Activated CD4-positive, alpha-beta T cell treated with anti-CD3 and anti-CD28 coated beads, Interleukin-2, amount 10 ng/mL, durations not matched to agents 24 days and 14 days (primary cell): Measurements from ENCODE around the gene CD160. TPM values are rescaled to one million over a fixed set of nuclear protein-coding genes. Genes with fewer than 3 reads are reported as not detected.
A peak's percentile ranks its signal among the peaks of the same experiment; 100 is the strongest.
"Not testable (repeated sequence)": the region's sequence is repeated elsewhere in the genome, so short reads cannot be mapped to it uniquely, and the experiment has no call there.

ENCODE experiments used
- DNase-seq: peaks from one replicate; pipeline ENCODE4 v3.0.0; 2022
- H3K27ac Mint-ChIP-seq: one replicate; pipeline ENCODE4 v1.8.0; 2022; ENCODE audit warnings: mild to moderate bottlenecking, mixed read lengths
- H3K27me3 Mint-ChIP-seq: one replicate; pipeline ENCODE4 v1.8.0; 2022; ENCODE audit warnings: mixed read lengths
- H3K36me3 Mint-ChIP-seq: one replicate; pipeline ENCODE4 v1.8.0; 2022; ENCODE audit warnings: low read depth, mild to moderate bottlenecking, mixed read lengths
- H3K4me1 Mint-ChIP-seq: one replicate; pipeline ENCODE4 v1.8.0; 2021; ENCODE audit warnings: mixed read lengths
- H3K4me3 Mint-ChIP-seq: one replicate; pipeline ENCODE4 v1.8.0; 2022; ENCODE audit warnings: mild to moderate bottlenecking, moderate library complexity, mixed read lengths
- H3K9me3 Mint-ChIP-seq: one replicate; pipeline ENCODE4 v1.8.0; 2021; ENCODE audit warnings: mixed read lengths
- intact Hi-C: fragments of 100-400 bp; cut with micrococcal nuclease; formaldehyde crosslinking; loops from one replicate; pipeline ENCODE4 v1.15.1; 2023
- total RNA-seq: library from RNA; stranded (reverse); gene quantifications from 2 replicates; pipeline ENCODE4 v1.2.3, GENCODE V29; 2022

The CD160 gene, protein sequence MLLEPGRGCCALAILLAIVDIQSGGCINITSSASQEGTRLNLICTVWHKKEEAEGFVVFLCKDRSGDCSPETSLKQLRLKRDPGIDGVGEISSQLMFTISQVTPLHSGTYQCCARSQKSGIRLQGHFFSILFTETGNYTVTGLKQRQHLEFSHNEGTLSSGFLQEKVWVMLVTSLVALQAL
- total RNA-seq: 0.59 TPM in 1 of 2 replicates, not detected in the other

DNA sequence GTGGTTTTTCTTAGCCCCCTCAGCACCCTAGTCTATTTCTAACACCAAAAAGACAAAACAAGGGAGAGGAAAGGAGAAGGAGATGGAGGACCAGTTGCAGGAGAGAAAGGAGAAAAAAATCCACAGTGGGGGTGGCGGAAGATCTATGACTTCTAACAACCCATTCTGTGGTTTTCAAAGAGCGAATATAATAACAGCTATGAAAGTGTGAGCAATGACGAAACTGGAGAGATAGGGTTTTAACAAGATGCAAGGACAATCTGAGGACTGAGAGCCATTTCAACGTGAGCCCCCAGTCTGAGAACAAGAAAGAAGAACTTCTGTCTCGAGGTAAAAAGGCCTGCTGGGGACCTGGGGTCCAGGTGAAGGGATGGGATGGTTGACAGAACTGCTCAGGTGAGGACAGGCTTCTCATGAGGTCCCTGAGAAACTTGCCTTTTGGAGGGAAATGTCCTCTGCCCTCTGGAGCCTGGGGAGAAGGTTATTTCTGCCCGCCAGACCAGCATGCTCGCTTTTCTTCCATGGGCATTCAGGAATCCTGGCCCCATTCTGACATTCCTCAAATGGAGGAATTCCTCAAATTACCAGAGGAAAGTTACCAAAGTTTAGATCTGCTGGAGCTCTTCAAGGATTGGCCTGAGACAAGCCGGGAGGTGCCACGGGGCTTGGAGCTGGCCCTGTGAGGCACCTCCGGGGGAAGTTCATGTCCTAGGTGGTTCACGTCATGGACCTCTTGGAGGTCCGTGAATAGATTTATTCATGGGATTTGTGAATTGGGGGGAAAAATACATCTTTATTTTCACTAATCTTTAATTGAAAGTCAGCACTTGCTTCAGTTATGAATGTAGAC, at the start of gene CD160:
CD160 (plus strand) TSS at position 270 of the 850 bp plus-strand sequence. CDS start 8,829 bp downstream, outside the sequence.
- intact Hi-C loops: loop anchor here (10.0 kb wide), 1 partner anchor 125 kb away; no protein-coding TSS in a partner anchor
- no peak within 1 kb of the TSS for H3K4me3 Mint-ChIP-seq
- H3K27ac Mint-ChIP-seq: no peak within 1 kb of the TSS
- H3K9me3 Mint-ChIP-seq: no peaks in the 10 kb centered on the region
- peaks cover 26% of the 10 kb centered on the region for H3K27me3 Mint-ChIP-seq
- no peaks in the 10 kb centered on the region for H3K36me3 Mint-ChIP-seq
- peaks cover 17% of the 10 kb centered on the region for H3K4me1 Mint-ChIP-seq
- DNase-seq: no peak

DNA sequence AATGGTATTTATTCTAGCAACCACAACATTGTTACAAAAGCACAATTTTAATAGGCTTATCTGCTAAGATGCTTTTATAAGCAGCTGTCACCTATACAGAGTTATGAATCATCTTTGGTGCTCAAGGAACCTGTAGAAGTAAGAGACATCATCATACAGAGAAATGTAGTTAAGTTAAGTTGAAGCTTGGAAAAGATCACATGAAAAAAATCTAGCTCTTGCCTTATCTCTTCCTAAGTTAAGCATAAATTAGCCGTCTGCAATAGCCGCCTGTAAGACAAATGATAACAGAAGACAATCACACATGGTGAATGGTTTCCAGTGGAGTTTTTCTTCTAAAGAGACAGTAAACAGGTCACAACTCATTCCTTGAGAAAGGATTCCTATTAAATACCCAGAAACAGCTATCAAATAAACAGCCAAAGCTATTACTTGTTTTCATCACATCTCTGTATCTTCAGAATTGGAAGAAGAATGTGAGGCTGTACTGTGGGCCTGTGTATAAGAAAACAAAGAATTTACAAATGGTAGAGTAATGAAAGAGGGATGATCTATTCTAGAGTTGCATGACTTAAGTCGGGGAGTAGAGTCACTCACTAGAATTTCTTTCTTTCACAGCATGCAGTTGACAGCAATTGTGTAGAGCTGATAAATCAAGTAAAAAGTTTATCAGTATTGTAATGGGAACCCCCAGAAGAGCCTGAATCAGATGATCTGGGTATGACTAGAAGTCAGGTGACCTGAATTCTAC, 48.1 kb upstream of the CD160 start:
- H3K4me3 Mint-ChIP-seq, DNase-seq, H3K27me3 Mint-ChIP-seq, H3K27ac Mint-ChIP-seq, H3K9me3 Mint-ChIP-seq, H3K4me1 Mint-ChIP-seq, intact Hi-C loops: not testable (repeated sequence)
- H3K36me3 Mint-ChIP-seq: peaks cover 17% of the 10 kb centered on the region

DNA sequence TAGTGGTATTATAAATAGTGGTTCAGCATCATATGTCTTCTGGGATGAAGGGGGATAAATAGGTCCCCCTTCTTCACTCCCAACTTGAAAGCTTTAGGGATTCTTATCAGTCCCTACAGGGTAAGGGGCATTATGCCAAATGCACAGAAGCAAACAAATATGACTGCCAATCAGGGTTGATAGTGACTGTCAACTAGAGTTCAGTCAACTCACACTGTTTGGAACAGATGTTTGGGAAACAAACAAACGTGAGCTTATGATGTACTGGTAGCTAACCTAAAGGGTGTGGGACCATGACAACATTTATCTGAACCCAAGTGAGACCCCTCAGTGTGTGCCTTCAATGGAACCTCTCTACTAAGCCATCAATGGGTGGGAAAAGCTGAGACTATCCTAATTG, 46.1 kb upstream of the CD160 start:
- DNase-seq, H3K27ac Mint-ChIP-seq, intact Hi-C loops, H3K4me3 Mint-ChIP-seq, H3K27me3 Mint-ChIP-seq, H3K9me3 Mint-ChIP-seq: not testable (repeated sequence)
- peaks cover 11% of the 10 kb centered on the region for H3K4me1 Mint-ChIP-seq
- peaks cover 11% of the 10 kb centered on the region for H3K36me3 Mint-ChIP-seq

DNA sequence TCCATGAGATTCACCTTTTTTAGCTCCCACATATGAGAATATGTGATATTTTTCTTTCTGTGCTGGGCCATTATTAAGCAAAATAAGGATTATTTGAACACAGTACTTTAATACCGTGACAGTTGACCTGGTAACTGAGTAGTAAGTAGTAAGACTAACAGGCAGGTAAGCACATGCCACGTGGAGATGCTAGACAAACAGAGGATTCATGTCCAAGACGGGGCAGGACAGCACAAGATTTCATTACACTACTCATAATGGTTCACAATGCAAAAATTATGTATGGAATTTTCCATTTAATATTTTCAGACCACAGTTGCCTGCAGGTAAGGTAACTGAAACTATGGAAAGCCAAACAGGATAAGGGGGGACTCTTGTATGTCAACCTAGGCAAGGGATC, 34.4 kb upstream of the CD160 start:
- intact Hi-C loops, H3K4me3 Mint-ChIP-seq, H3K9me3 Mint-ChIP-seq, DNase-seq, H3K27ac Mint-ChIP-seq, H3K27me3 Mint-ChIP-seq, H3K36me3 Mint-ChIP-seq: not testable (repeated sequence)
- H3K4me1 Mint-ChIP-seq: peaks cover 12% of the 10 kb centered on the region

DNA sequence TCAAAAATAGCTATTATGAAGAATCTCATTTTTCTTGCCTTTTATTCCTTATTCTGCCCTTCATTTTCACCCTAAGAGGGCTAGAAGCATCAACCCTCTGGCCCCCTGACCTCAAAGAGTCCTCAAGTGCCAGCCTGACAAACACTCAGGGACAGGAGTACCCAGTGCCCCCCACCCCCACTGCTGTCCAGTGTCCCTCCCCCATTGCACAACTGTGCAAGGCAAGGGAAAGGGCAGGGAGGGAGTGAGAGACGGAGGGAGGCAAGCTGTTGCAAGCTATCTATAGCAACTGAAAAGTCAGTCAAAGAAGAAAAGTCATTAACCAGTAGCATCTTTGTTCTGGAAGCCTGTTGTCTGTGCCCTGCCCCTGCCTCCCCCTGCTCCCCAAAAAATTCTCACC, 33.2 kb upstream of the CD160 start:
- H3K27ac Mint-ChIP-seq, H3K4me3 Mint-ChIP-seq, intact Hi-C loops, DNase-seq, H3K36me3 Mint-ChIP-seq, H3K27me3 Mint-ChIP-seq, H3K9me3 Mint-ChIP-seq: not testable (repeated sequence)
- peaks cover 25% of the 10 kb centered on the region for H3K4me1 Mint-ChIP-seq

DNA sequence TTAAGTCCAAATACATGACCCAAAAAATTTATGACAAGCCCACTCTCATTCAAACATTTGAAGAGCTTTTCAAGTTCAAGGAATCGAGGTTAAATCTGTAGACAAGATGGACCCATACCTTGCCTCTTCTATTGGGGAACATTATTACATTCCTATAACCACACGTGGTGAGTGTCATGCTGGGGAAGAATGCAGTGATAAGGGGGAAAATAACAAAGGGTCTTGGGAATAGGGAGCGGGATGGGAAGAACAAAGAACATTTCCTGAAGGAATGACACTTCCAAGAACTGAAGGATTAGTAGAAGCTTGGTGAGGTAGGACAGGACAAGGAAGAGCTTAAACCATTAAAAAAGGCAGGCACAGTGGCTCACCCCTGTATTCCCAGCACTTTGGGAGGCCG, 31.0 kb upstream of the CD160 start:
- no peak overlapping the region for H3K27ac Mint-ChIP-seq
- no peaks in the 10 kb centered on the region for H3K9me3 Mint-ChIP-seq
- no peak overlapping the region for H3K4me3 Mint-ChIP-seq
- H3K4me1 Mint-ChIP-seq: peaks cover 26% of the 10 kb centered on the region
- no peaks in the 10 kb centered on the region for H3K27me3 Mint-ChIP-seq
- H3K36me3 Mint-ChIP-seq: peaks cover 2% of the 10 kb centered on the region
- no peak for DNase-seq
- intact Hi-C loops: no loop called here

DNA sequence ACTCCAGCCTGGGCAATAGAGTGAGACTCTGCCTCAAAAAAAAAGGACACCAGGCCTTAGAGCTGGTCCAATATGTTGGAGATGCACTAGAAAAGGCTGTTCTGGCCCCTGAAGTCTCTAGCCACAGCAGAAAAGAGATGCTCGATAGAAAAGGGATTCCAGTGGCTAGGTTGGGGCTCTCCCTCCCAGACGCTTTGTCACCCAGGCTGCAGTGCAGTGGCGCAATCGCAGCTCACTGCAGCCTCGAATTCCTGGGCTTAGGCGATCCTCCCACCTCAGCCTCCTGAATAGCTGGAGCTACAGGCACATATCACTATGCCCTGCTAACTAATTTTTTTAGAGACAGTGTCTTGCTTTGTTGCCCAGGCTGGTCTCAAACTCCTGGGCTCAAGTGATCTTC, 30.4 kb upstream of the CD160 start:
- Mint-ChIP-seq H3K36me3 (peaks cover 2% of the 10 kb centered on the region), H3K9me3 (no peaks in the 10 kb centered on the region)

DNA sequence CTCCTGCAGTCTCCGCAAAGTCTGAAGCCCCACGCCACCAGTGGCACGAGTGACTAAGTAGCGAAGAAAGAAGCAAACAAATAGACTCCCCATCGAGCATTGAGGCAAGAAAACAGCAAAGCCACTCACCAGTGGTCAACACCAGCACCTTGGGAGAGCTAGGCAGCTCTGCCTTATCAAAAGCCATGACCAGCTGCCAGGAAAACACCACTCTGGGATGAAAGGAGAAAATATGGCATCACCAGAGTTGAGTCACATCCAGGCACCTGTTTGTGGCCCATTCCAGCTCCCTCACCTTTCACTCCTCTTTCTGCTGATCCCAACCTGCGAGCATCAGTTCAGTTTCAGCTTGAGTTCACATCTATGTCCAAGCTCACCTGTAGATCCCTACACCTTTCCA, 29.4 kb upstream of the CD160 start:
- H3K36me3 Mint-ChIP-seq: peaks cover 2% of the 10 kb centered on the region
- H3K27me3 Mint-ChIP-seq: no peaks in the 10 kb centered on the region
- peaks cover 26% of the 10 kb centered on the region for H3K4me1 Mint-ChIP-seq
- H3K4me3 Mint-ChIP-seq: peak overlapping the region; percentile 43
- H3K27ac Mint-ChIP-seq: peak overlapping the region; percentile 62
- DNase-seq: no peak
- intact Hi-C loops: no loop called here
- H3K9me3 Mint-ChIP-seq: no peaks in the 10 kb centered on the region

More for the DNA sequence above, 30.4 kb upstream of the CD160 start:
- intact Hi-C loops: no loop called here
- peaks cover 26% of the 10 kb centered on the region for H3K4me1 Mint-ChIP-seq
- DNase-seq: no peak
- H3K27me3 Mint-ChIP-seq: no peaks in the 10 kb centered on the region
- no peak overlapping the region for H3K4me3 Mint-ChIP-seq
- H3K27ac Mint-ChIP-seq: no peak overlapping the region

DNA sequence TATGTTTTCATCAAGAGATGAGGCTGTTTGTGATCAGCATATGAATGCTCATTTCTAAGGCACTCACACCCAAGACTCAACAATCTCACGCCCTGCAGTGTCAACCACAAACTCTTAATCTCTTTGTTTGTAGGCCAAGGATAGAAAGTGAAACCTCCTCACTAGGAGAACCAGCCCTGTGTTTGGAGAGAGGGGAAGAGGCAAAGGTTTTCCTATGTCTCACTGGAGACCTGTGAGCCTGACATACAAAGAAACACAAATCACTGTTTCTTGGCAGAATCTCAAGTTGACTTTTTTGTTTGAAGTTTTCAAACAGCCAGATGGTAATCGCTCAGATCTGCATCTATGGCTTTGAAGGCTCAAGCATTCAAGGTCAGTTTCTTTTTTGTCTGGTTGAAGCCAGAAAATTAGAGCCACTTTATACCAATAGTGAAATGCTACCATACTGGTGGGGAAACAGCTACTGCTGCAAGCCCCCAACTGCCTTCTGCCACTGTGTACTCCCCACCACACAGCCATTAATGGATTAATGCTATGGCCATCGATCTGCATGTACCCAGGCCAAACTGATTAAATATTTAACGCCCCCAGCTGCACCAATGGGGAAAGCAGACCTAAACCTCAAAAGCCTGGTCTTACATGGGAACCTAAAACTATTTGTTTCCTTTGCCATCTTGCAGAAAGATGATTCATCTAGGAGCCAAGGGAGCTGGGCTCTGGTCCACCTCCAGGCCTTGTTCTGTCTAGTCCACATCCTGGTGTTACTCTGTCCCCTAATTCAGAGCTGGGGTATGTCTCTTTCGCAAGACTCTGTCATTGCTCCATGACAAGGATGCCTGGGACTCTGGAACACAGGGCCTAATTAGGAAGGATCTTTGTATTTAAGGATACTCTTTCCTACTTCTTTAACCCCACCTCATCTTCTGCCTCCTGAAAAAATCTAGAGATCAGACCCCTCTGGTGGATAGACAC, 28.4 kb upstream of the CD160 start:
- H3K9me3 Mint-ChIP-seq: no peaks in the 10 kb centered on the region
- intact Hi-C loops: no loop called here
- no peaks in the 10 kb centered on the region for H3K27me3 Mint-ChIP-seq
- DNase-seq: peak; percentile 89
- H3K36me3 Mint-ChIP-seq: peaks cover 2% of the 10 kb centered on the region
- H3K4me3 Mint-ChIP-seq: peak overlapping the region; percentile 43
- peaks cover 26% of the 10 kb centered on the region for H3K4me1 Mint-ChIP-seq
- H3K27ac Mint-ChIP-seq: peak overlapping the region; percentile 62

DNA sequence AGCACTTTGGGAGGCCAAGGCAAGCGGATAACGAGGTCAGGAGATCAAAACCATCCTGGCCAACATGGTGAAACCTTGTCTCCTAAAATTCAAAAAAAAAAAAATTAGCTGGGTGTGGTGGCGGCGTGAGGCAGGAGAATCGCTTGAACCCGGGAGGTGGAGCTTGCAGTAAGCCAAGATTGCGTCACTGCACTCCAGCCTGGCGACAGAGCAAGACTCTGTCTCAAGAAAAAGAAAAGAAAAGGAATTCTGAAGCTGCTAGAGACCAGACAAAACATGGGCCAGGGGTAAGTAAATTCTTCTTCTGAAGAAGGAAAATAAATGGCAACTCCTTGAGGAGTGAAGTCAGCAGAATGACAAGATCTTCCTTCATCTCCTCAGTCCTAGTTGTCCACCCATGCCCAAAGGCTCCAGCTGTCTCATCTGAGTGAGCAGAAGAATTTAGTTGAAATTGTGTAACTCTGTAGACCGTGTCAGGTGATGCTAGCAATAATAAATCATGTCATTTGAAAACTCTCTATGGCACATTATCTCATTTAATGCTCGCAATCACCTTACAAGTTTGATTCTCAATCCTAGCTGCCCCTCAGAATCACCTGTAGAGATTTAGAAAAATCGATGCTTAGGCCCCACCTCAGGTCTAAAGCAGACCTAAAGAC, 26.4 kb upstream of the CD160 start:
- Mint-ChIP-seq H3K4me1 (peaks cover 26% of the 10 kb centered on the region), H3K4me3 (no peak overlapping the region), H3K36me3 (no peaks in the 10 kb centered on the region), H3K9me3 (no peaks in the 10 kb centered on the region), H3K27me3 (peaks cover 5% of the 10 kb centered on the region), H3K27ac (no peak overlapping the region)
- DNase-seq: no peak
- intact Hi-C loops: no loop called here

DNA sequence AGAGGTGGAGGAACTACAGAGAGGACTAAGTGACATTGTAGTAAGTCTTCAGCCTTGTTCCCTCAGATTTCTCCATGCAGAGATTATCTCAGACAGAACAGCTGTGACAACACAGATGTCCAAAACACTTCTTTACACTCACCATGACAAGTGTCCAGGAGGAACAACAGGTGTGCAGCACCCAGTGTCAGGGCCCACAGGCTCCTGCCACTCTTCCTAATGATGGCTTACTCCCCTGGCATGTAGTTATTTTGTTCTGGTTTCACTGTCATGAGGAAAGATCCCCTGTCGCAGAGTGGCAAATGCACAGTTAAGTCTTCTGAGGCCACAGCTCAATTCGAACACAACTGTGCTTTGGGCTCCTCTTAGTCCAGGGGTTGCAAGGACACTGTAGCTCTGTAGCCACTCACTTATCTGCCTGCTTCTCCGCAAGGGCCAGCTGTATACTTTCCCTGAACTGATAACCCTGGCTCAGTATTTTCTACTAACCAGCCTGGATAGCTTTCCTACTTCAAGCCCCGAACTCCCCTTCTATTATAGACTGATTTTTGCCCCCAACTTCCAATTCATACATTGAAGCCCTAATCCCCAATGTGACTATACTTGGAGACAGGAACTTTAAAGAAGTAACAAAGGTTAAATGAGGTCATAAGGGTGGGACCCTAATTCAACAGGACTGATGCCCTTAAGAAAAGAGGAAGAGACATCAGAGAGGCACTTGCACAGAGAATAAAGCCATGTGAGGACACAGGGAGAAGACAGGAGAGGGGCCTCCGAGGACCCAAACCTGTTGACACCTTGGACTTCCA, 23.3 kb upstream of the CD160 start:
- Mint-ChIP-seq H3K27ac (no peak overlapping the region), H3K9me3 (no peaks in the 10 kb centered on the region), H3K27me3 (peaks cover 19% of the 10 kb centered on the region), H3K4me1 (peaks cover 2% of the 10 kb centered on the region), H3K36me3 (no peaks in the 10 kb centered on the region), H3K4me3 (no peak overlapping the region)
- DNase-seq: no peak
- intact Hi-C loops: no loop called here

DNA sequence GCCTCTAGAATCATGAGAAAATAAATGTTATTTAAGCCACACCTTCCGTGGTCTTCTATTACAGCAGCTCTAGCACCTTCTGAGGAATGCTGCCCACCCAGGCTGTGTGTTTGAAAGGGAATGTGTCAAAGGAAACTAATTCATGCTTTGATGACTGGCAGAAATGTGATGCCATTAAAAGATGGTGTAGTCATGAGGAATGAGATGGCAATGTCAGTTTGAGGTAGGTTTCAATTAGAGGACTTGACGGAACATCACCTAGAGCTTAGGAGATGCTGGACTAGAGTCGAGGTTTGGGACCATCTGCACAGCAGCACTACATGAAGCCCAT, 22.7 kb upstream of the CD160 start:
- intact Hi-C loops: no loop called here
- DNase-seq: no peak
- Mint-ChIP-seq H3K4me1 (peaks cover under 1% of the 10 kb centered on the region), H3K27me3 (peaks cover 25% of the 10 kb centered on the region), H3K27ac (no peak overlapping the region), H3K36me3 (no peaks in the 10 kb centered on the region), H3K9me3 (no peaks in the 10 kb centered on the region), H3K4me3 (no peak overlapping the region)
